Right renal cortex interstitium (tissue), 3 donors: ENCODE measurements around the gene TRIM58. TPM values are rescaled to one million over a fixed set of nuclear protein-coding genes. Genes with fewer than 3 reads are reported as not detected.

Source experiments
- DNase-seq, 3 donors: peaks; one replicate each; pipeline ENCODE4 v3.0.0-alpha.2; 2013; ENCODE audit warnings: low read depth in 3 of 3, low spot score in 2 of 3
- polyA plus RNA-seq, 3 donors: library from polyadenylated mRNA; unstranded; fragments of 120-200 nt; gene quantifications; one replicate each; pipeline ENCODE4 v1.2.1, GENCODE V29; 2013; ENCODE audit not compliant: insufficient read length in 3 of 3

The TRIM58 gene
- polyA plus RNA-seq, 3 donors, result 1.2 to 1.6 (median 1.5) TPM

GRCh38 chr1:247883346-247883745 is 26.4 kb downstream of the TRIM58 start:
- no peak for DNase-seq

- DNase-seq, result no peak
Measured at GRCh38 chr1:247884797-247885413, 27.9 kb downstream of the TRIM58 start.

GRCh38 chr1:247895163-247895637 is 38.2 kb downstream of the TRIM58 start, which contains the start of gene OR2W3:
Gene OR2W3, plus strand, starts transcription at chr1:247895587. Its CDS starts 0 bp downstream, at chr1:247895587.
- no peak for DNase-seq

- no peak for DNase-seq
Measured at GRCh38 chr1:247895976-247896375, 39.0 kb downstream of the TRIM58 start.

GRCh38 chr1:247904122-247904521 is 47.1 kb downstream of the TRIM58 start:
- no peak for DNase-seq

- DNase-seq, result no peak
Measured at GRCh38 chr1:247905181-247905580, 48.2 kb downstream of the TRIM58 start.

GRCh38 chr1:247905910-247906503 is 49.0 kb downstream of the TRIM58 start:
- no peak for DNase-seq

- DNase-seq, result no peak
Measured at GRCh38 chr1:247906504-247907047, 49.6 kb downstream of the TRIM58 start.

GRCh38 chr1:247908766-247909165 is 51.8 kb downstream of the TRIM58 start:
- no peak for DNase-seq

GRCh38 chr1:247913786-247914185 is 56.8 kb downstream of the TRIM58 start:
- DNase-seq, result no peak

- no peak for DNase-seq
Measured at GRCh38 chr1:247914941-247915662, 58.1 kb downstream of the TRIM58 start.

GRCh38 chr1:247919952-247920351 is 63.0 kb downstream of the TRIM58 start, which contains the start of gene OR2T8:
Gene OR2T8, plus strand, starts transcription at chr1:247920252. Its CDS starts 766 bp downstream, at chr1:247921018.
- no peak for DNase-seq

- no peak for DNase-seq
Measured at GRCh38 chr1:247923941-247924340, 67.0 kb downstream of the TRIM58 start.

- no peak for DNase-seq
Measured at GRCh38 chr1:247924868-247925267, 67.9 kb downstream of the TRIM58 start, which contains the start of gene OR2AJ1. Gene OR2AJ1, plus strand, starts transcription at chr1:247924889. Its CDS starts 8,880 bp downstream, at chr1:247933769.

Other genes starting within 250 kb of the TRIM58 start
- not detected for gene OR13G1, start 177.4 kb upstream of the TRIM58 start, polyA plus RNA-seq
- gene OR6F1, start 140.5 kb upstream of the TRIM58 start, polyA plus RNA-seq, result not detected
- not detected for gene OR14K1, start 118.6 kb upstream of the TRIM58 start, polyA plus RNA-seq
- gene OR14A2, start 109.0 kb upstream of the TRIM58 start, polyA plus RNA-seq, result not detected
- under 1 TPM in 1 of 3 donors, not detected in 2; 0.12 TPM for gene OR1C1, start 96.6 kb upstream of the TRIM58 start, polyA plus RNA-seq
- not detected for gene OR14A16, start 33.1 kb upstream of the TRIM58 start, polyA plus RNA-seq
- gene OR11L1, start 15.3 kb upstream of the TRIM58 start, polyA plus RNA-seq, result not detected
- under 1 TPM in 2 of 3 donors, not detected in 1; 0.47 to 0.50 TPM for gene OR2W3, start 38.4 kb downstream of the TRIM58 start, polyA plus RNA-seq
- gene OR2T8, start 63.1 kb downstream of the TRIM58 start, polyA plus RNA-seq, result not detected
- gene OR2AJ1, start 67.7 kb downstream of the TRIM58 start, polyA plus RNA-seq, result not detected
- gene OR2L8, start 91.7 kb downstream of the TRIM58 start, polyA plus RNA-seq, result not detected
- not detected for gene OR2AK2, start 108.0 kb downstream of the TRIM58 start, polyA plus RNA-seq
- not detected for gene OR2L5, start 156.5 kb downstream of the TRIM58 start, polyA plus RNA-seq
- gene OR2L2, start 172.9 kb downstream of the TRIM58 start, polyA plus RNA-seq, result under 1 TPM; 0.07 to 0.12 (median 0.10) TPM
- gene OR2L3, start 189.6 kb downstream of the TRIM58 start, polyA plus RNA-seq, result not detected
- under 1 TPM in 2 of 3 donors, not detected in 1; 0.07 to 0.08 TPM for gene OR2L13, start 238.0 kb downstream of the TRIM58 start, polyA plus RNA-seq